WERI-Rb-1 (cell line): Measurements from ENCODE around the gene ZSWIM6.

Source experiments
- DNase-seq: peaks from one replicate; pipeline ENCODE4 v3.0.0-alpha.2; 2020
- H3K27ac ChIP-seq: fragments of 250-450 bp; sonication (Bioruptor Pico); 2 replicates; pipeline ENCODE4 v1.5.1; 2020; ENCODE audit warnings: mild to moderate bottlenecking, moderate library complexity
- H3K27me3 ChIP-seq: fragments of 250-450 bp; sonication (Bioruptor Pico); 2 replicates; pipeline ENCODE4 v1.5.1; 2021; ENCODE audit warnings: mild to moderate bottlenecking, low read depth, moderate library complexity; ENCODE audit not compliant: insufficient read depth, severe bottlenecking
- H3K36me3 ChIP-seq: fragments of 250-450 bp; sonication (Bioruptor Pico); 2 replicates; pipeline ENCODE4 v1.5.1; 2020; ENCODE audit warnings: mild to moderate bottlenecking, moderate library complexity
- H3K4me3 ChIP-seq: 2 replicates; pipeline ENCODE4 v1.5.1; 2011; ENCODE audit warnings: low read depth, mild to moderate bottlenecking, control low read depth, low read length
- H3K9me3 ChIP-seq: fragments of 250-450 bp; sonication (Bioruptor Pico); 2 replicates; pipeline ENCODE4 v1.5.1; 2021; ENCODE audit warnings: mild to moderate bottlenecking, moderate library complexity; ENCODE audit not compliant: severe bottlenecking
- CTCF ChIP-seq: IDR thresholded peaks from 2 replicates; pipeline ENCODE4 v1.5.1; 2011; ENCODE audit warnings: low read depth, mild to moderate bottlenecking, control low read depth, inconsistent platforms, low read length

The ZSWIM6 gene

GRCh38 chr5:61505281-61505680, 173.2 kb downstream of the ZSWIM6 start:
- Histone ChIP-seq H3K36me3 (0 out of 2 replicates have a peak, but pooled peaks cover 2% of the 10 kb centered on the region), H3K9me3 (no peaks in the 10 kb centered on the region), H3K27me3 (no peaks in the 10 kb centered on the region), H3K4me3 (no peak overlapping the region), H3K27ac (no peak overlapping the region)
- TF ChIP-seq CTCF = no peak
- no peak for DNase-seq

DNA sequence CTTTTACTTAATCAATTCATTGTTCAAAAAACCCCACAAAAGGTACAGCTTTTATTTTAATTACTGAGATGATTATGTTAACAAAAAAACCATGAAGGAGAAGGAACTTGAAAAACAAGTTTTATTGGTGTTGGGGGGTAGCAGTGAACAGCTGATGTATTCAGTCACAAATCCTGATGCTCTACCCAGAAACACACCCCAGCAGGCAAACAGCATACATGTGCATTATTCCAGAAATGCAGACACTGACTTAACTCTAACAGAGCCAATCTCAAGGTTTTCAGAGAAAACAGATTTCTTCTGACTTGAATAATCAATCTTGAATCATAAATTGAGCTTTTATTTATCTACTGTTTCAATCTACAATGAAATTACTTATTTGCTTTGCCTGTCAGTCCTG, 175.2 kb downstream of the ZSWIM6 start:
- H3K27ac ChIP-seq = no peak overlapping the region
- no peaks in the 10 kb centered on the region for H3K9me3 ChIP-seq
- TF ChIP-seq CTCF = no peak
- H3K4me3 ChIP-seq = no peak overlapping the region
- DNase-seq = no peak
- no peaks in the 10 kb centered on the region for H3K36me3 ChIP-seq
- no peaks in the 10 kb centered on the region for H3K27me3 ChIP-seq

- H3K27ac ChIP-seq = no peak overlapping the region
- no peaks in the 10 kb centered on the region for H3K27me3 ChIP-seq
- H3K4me3 ChIP-seq = no peak overlapping the region
- H3K36me3 ChIP-seq = peaks cover 3% of the 10 kb centered on the region; the same call in 1 of the 2 replicates
- DNase-seq = no peak
- H3K9me3 ChIP-seq = no peaks in the 10 kb centered on the region
- no peak for TF ChIP-seq CTCF
Observed at GRCh38 chr5:61516946-61517345, 184.9 kb downstream of the ZSWIM6 start.

GRCh38 chr5:61519728-61520277, 187.7 kb downstream of the ZSWIM6 start:
- TF ChIP-seq CTCF = no peak

GRCh38 chr5:61523073-61523472, 191.0 kb downstream of the ZSWIM6 start:
- DNase-seq = no peak
- Histone ChIP-seq H3K4me3 (no peak overlapping the region), H3K27ac (no peak overlapping the region), H3K27me3 (no peaks in the 10 kb centered on the region), H3K9me3 (no peaks in the 10 kb centered on the region), H3K36me3 (peaks cover 3% of the 10 kb centered on the region; the same call in 1 of the 2 replicates)
- no peak for TF ChIP-seq CTCF

More at GRCh38 chr5:61519728-61520277, 187.7 kb downstream of the ZSWIM6 start:
- no peaks in the 10 kb centered on the region for H3K9me3 ChIP-seq
- peaks cover 3% of the 10 kb centered on the region; the same call in 1 of the 2 replicates for H3K36me3 ChIP-seq
- H3K27me3 ChIP-seq = no peaks in the 10 kb centered on the region
- no peak for DNase-seq
- no peak overlapping the region for H3K4me3 ChIP-seq
- no peak overlapping the region for H3K27ac ChIP-seq

DNA sequence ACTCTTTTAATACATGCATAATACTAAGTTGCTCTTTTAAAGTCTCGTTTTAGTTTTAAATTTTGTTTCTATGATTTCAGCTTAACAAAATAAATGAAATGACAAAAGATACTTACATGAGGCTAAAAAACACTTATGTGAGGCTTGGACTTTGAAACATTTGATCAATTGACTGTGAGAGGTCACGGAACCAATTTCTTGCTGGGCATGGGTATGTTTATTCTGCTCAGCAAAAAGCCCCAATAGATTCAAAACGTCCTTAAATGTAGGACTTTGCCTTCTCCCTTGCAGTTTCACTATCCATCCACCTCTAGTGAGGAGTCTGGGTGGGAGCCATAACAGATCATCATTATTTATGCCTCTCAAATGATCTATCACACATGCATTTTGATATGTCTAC, 191.9 kb downstream of the ZSWIM6 start:
- no peak for DNase-seq
- Histone ChIP-seq H3K27ac (no peak overlapping the region), H3K9me3 (no peaks in the 10 kb centered on the region), H3K27me3 (no peaks in the 10 kb centered on the region), H3K4me3 (no peak overlapping the region), H3K36me3 (peaks cover 3% of the 10 kb centered on the region; the same call in 1 of the 2 replicates)
- no peak for TF ChIP-seq CTCF
